Panc1 (cell line): ENCODE data around the gene ACACA. TPM values are rescaled to one million over a fixed set of nuclear protein-coding genes. Genes with fewer than 3 reads are reported as not detected.

Source experiments
- ATAC-seq: fragments of 200-7000 bp; cut with Tn5 transposase; 2 replicates; pipeline ENCODE4 v1.9.1; 2020; ENCODE audit warnings: mild to moderate bottlenecking, moderate library complexity
- BruUV-seq: library from RNA; stranded (reverse); fragments of 400-500 nt; replicated peaks from 2 replicates; lab custom pipeline; 2021; lab: Mats Ljungman, UMichigan
- CTCF ChIA-PET: fragments of 300-600 bp; sonication (Branson Sonifier 250); formaldehyde crosslinking; loops from one replicate; lab custom pipeline; 2022; ENCODE audit warnings: antibody characterized with exemption; lab: Charles Lee
- POLR2A ChIA-PET: fragments of 300-600 bp; sonication (Branson Sonifier 250); formaldehyde crosslinking; loops from one replicate; lab custom pipeline; 2022; ENCODE audit warnings: antibody characterized with exemption; lab: Charles Lee
- DNase-seq: peaks from one replicate; pipeline ENCODE4 v3.0.0-alpha.2; 2010; ENCODE audit warnings: low read depth, low spot score
- H3K27ac ChIP-seq: 2 replicates; pipeline ENCODE4 v1.5.1; 2011; ENCODE audit warnings: mild to moderate bottlenecking, low read length, inconsistent platforms
- H3K27me3 ChIP-seq: fragments of 200-500 bp; sonication (Bioruptor generic); 2 replicates; pipeline ENCODE4 v1.6.0; 2014; ENCODE audit warnings: low read length, inconsistent platforms; ENCODE audit not compliant: control insufficient read depth, insufficient read depth
- H3K36me3 ChIP-seq: fragments of 200-500 bp; sonication (Bioruptor generic); 2 replicates; pipeline ENCODE4 v1.5.1; 2014; ENCODE audit warnings: inconsistent platforms, mild to moderate bottlenecking, low read length, moderate library complexity; ENCODE audit not compliant: control insufficient read depth, insufficient read depth
- H3K4me1 ChIP-seq: 2 replicates; pipeline ENCODE4 v1.5.1; 2011; ENCODE audit warnings: inconsistent platforms, mild to moderate bottlenecking, low read length, moderate library complexity; ENCODE audit not compliant: control insufficient read depth, insufficient read depth
- H3K4me3 ChIP-seq, 2 experiments: 2 replicates each; pipeline ENCODE4 v1.5.1; 2011 to 2012; ENCODE audit warnings: low read depth in 2 of 2, low read length in 2 of 2, mild to moderate bottlenecking in 2 of 2, inconsistent platforms in 1 of 2, moderate library complexity in 1 of 2
- H3K9me3 ChIP-seq: fragments of 200-500 bp; sonication (Bioruptor generic); 2 replicates; pipeline ENCODE4 v1.5.1; 2014; ENCODE audit warnings: low read depth, mild to moderate bottlenecking, inconsistent platforms, low read length, moderate library complexity; ENCODE audit not compliant: control insufficient read depth, insufficient read depth
- CTCF ChIP-seq: fragments of 450-650 bp; IDR thresholded peaks from 2 replicates; pipeline ENCODE4 v1.5.1; 2017; ENCODE audit warnings: mild to moderate bottlenecking
- POLR2AphosphoS5 ChIP-seq: IDR thresholded peaks from 2 replicates; pipeline ENCODE4 v1.6.1; 2012; ENCODE audit warnings: mild to moderate bottlenecking, low read depth, low read length, moderate library complexity
- REST ChIP-seq, 2 experiments: IDR thresholded peaks; 2 replicates each; pipeline ENCODE4 v1.6.1; 2011 to 2012; ENCODE audit warnings: low read depth in 2 of 2, control low read depth in 1 of 2, low read length in 1 of 2, mild to moderate bottlenecking in 1 of 2, moderate library complexity in 1 of 2; ENCODE audit not compliant: insufficient read depth in 1 of 2
- SIN3A ChIP-seq: IDR thresholded peaks from 2 replicates; pipeline ENCODE4 v1.6.1; 2012; ENCODE audit warnings: low read depth, mild to moderate bottlenecking, low read length, moderate library complexity, borderline replicate concordance; ENCODE audit not compliant: insufficient read depth
- TCF7L2 ChIP-seq: IDR thresholded peaks from 2 replicates; pipeline ENCODE4 v1.6.1; 2011; ENCODE audit warnings: mild to moderate bottlenecking, low read depth, low read length, inconsistent platforms
- in situ Hi-C: cut with HindIII; loops from 2 replicates; pipeline ENCODE4 v1.10.0; 2016; ENCODE audit warnings: low sequenced_read_pairs, low pct_unique_long_range_greater_than_20kb
- intact Hi-C: fragments of 100-400 bp; cut with micrococcal nuclease; formaldehyde crosslinking; loops from one replicate; pipeline ENCODE4 v1.10.0; 2022; ENCODE audit not compliant: unreplicated experiment
- total RNA-seq: library from RNA; stranded (reverse); gene quantifications from one replicate; pipeline ENCODE4 v1.2.1, GENCODE V29; 2021; ENCODE audit not compliant: unreplicated experiment

Gene ACACA
- total RNA-seq, 1 experiment from 2014 or later, result 131 TPM

- no peak for TF ChIP-seq POLR2AphosphoS5
- no peak for TF ChIP-seq REST (IDR thresholded peaks at IDR 0.05; ENCODE audit: insufficient read depth in 1 of 2, low read depth in 2 of 2, low read length in 1 of 2)
- TF ChIP-seq SIN3A, result no peak
- no peak for TF ChIP-seq TCF7L2
- no peak for TF ChIP-seq CTCF
- ChIA-PET POLR2A (interaction anchor here (0.7 kb wide), 1 partner anchor 118 kb away, joined by 5 read pairs; no protein-coding TSS in a partner anchor), CTCF (no interaction called here)
- in situ Hi-C loops, result no loop called here
- Histone ChIP-seq H3K27ac (no peak overlapping the region), H3K27me3 (no peaks in the 10 kb centered on the region), H3K36me3 (peaks cover 5% of the 10 kb centered on the region; the same call in 1 of the 2 replicates), H3K9me3 (no peaks in the 10 kb centered on the region), H3K4me1 (no peaks in the 10 kb centered on the region), H3K4me3 (no peak overlapping the region)
- intact Hi-C loops, result no loop called here
- DNase-seq (no peak), ATAC-seq (no peak)
- no TSS peak for BruUV-seq
These were observed 101.2 kb downstream of the ACACA start for GRCh38 chr17:37305406-37305905.

- ChIA-PET POLR2A (no interaction called here), CTCF (no interaction called here)
- DNase-seq (no peak), ATAC-seq (no peak)
- no peak overlapping the region for H3K4me3 ChIP-seq
- no peaks in the 10 kb centered on the region for H3K9me3 ChIP-seq
- no peaks in the 10 kb centered on the region for H3K27me3 ChIP-seq
- intact Hi-C loops (no loop called here), in situ Hi-C loops (no loop called here)
- no peak for TF ChIP-seq POLR2AphosphoS5
- no peak for TF ChIP-seq CTCF
- TF ChIP-seq TCF7L2, result no peak
- no peak for TF ChIP-seq REST (IDR thresholded peaks at IDR 0.05; ENCODE audit: insufficient read depth in 1 of 2, low read depth in 2 of 2, low read length in 1 of 2)
- TF ChIP-seq SIN3A, result no peak
- peaks cover 9% of the 10 kb centered on the region for H3K4me1 ChIP-seq
- no TSS peak for BruUV-seq
- no peak overlapping the region for H3K27ac ChIP-seq
- no peaks in the 10 kb centered on the region; the same call in 1 of the 2 replicates for H3K36me3 ChIP-seq
These were observed 105.3 kb downstream of the ACACA start for GRCh38 chr17:37301288-37301687.
